ENCODE data around the gene GAGE12F.
"Not testable (repeated sequence)": the region's sequence is repeated elsewhere in the genome, so short reads cannot be mapped to it uniquely, and the experiment has no call there.

Gene GAGE12F

GRCh38 chrX:49560542-49560941 lies at the start of gene GAGE12F:
TSS of gene GAGE12F (plus strand) at chrX:49560842. CDS start at chrX:49561997, 1,155 bp downstream.
- not testable (repeated sequence) for H3K4me3 ChIP-seq (ENCODE audit: low read depth, low read length); DNase-seq (ENCODE audit: low read depth)

GRCh38 chrX:49531877-49532276 lies 28.8 kb upstream of the GAGE12F start, which contains the start of gene GAGE12C:
TSS of gene GAGE12C (plus strand) at chrX:49532177. CDS start at chrX:49533332, 1,155 bp downstream.
- not testable (repeated sequence) for H3K4me3 ChIP-seq (ENCODE audit: low read depth, low read length); DNase-seq (ENCODE audit: low read depth)

GRCh38 chrX:49541433-49541832 lies 19.2 kb upstream of the GAGE12F start, which contains the start of gene GAGE12D:
TSS of gene GAGE12D (plus strand) at chrX:49541733. CDS start at chrX:49542888, 1,155 bp downstream.
- not testable (repeated sequence) for H3K4me3 ChIP-seq (ENCODE audit: low read depth, low read length); DNase-seq (ENCODE audit: low read depth)

- not testable (repeated sequence) for H3K4me3 ChIP-seq (ENCODE audit: low read depth, low read length); DNase-seq (ENCODE audit: low read depth)
Observed at GRCh38 chrX:49550989-49551388, 9.7 kb upstream of the GAGE12F start, which contains the start of gene GAGE12E. TSS of gene GAGE12E (plus strand) at chrX:49551289. CDS start at chrX:49552444, 1,155 bp downstream.

- DNase-seq (ENCODE audit: low read depth); H3K4me3 ChIP-seq (ENCODE audit: low read depth, low read length): not testable (repeated sequence)
Observed at GRCh38 chrX:49568728-49569127, 8.1 kb downstream of the GAGE12F start.

- not testable (repeated sequence) for DNase-seq (ENCODE audit: low read depth); H3K4me3 ChIP-seq (ENCODE audit: low read depth, low read length)
Observed at GRCh38 chrX:49569152-49569551, 8.5 kb downstream of the GAGE12F start.

GRCh38 chrX:49570100-49570499 lies 9.5 kb downstream of the GAGE12F start, which contains the start of gene GAGE12G:
TSS of gene GAGE12G (plus strand) at chrX:49570400. CDS start at chrX:49571555, 1,155 bp downstream.
- DNase-seq (ENCODE audit: low read depth); H3K4me3 ChIP-seq (ENCODE audit: low read depth, low read length): not testable (repeated sequence)

- not testable (repeated sequence) for DNase-seq (ENCODE audit: low read depth); H3K4me3 ChIP-seq (ENCODE audit: low read depth, low read length)
Observed at GRCh38 chrX:49579649-49580048, 19.0 kb downstream of the GAGE12F start, which contains the start of gene GAGE12H. TSS of gene GAGE12H (plus strand) at chrX:49579949. CDS start at chrX:49581104, 1,155 bp downstream.

- DNase-seq (ENCODE audit: low read depth); H3K4me3 ChIP-seq (ENCODE audit: low read depth, low read length): not testable (repeated sequence)
Observed at GRCh38 chrX:49589196-49589595, 28.6 kb downstream of the GAGE12F start, which contains the start of gene GAGE2A. TSS of gene GAGE2A (plus strand) at chrX:49589496. CDS start at chrX:49590651, 1,155 bp downstream.

- DNase-seq (ENCODE audit: low read depth) = not testable (repeated sequence)
Observed at GRCh38 chrX:49589769-49590478, 29.3 kb downstream of the GAGE12F start.

GRCh38 chrX:49590488-49590887 lies 29.8 kb downstream of the GAGE12F start:
- not testable (repeated sequence) for H3K4me3 ChIP-seq (ENCODE audit: low read depth, low read length)

More at GRCh38 chrX:49589769-49590478, 29.3 kb downstream of the GAGE12F start:
- not testable (repeated sequence) for H3K4me3 ChIP-seq (ENCODE audit: low read depth, low read length)

GRCh38 chrX:49598720-49599119 lies 38.1 kb downstream of the GAGE12F start, which contains the start of gene GAGE1:
TSS of gene GAGE1 (plus strand) at chrX:49599020. CDS start at chrX:49600175, 1,155 bp downstream.
- H3K4me3 ChIP-seq (ENCODE audit: low read depth, low read length); DNase-seq (ENCODE audit: low read depth): not testable (repeated sequence)

More at GRCh38 chrX:49590488-49590887, 29.8 kb downstream of the GAGE12F start:
- not testable (repeated sequence) for DNase-seq (ENCODE audit: low read depth)

GRCh38 chrX:49610718-49611310 lies 50.2 kb downstream of the GAGE12F start:
- no peak for DNase-seq (ENCODE audit: low read depth)

More at GRCh38 chrX:49610718-49611310, 50.2 kb downstream of the GAGE12F start:
- no peak for TF ChIP-seq CTCF (conservative IDR thresholded peaks at IDR 0.05; ENCODE audit: low read depth, low read length)
- H3K4me3 ChIP-seq (ENCODE audit: low read depth, low read length) = no peak overlapping the region
